Lower leg skin (tissue), 3 donors: ENCODE results near the gene NONO.

Experiments used
- POLR2A ChIP-seq, 2 donors: fragments of 450-650 bp; IDR thresholded peaks; one replicate each; pipeline ENCODE4 v1.6.1; 2016 to 2017; ENCODE audit warnings: antibody characterized with exemption in 2 of 2, mild to moderate bottlenecking in 1 of 2, moderate library complexity in 1 of 2
- TF ChIP-seq, protein P1 (sequence below), 3 donors: fragments of 450-650 bp; IDR thresholded peaks; one replicate each; pipeline ENCODE4 v1.5.1; 2016; ENCODE audit warnings: antibody characterized with exemption in 3 of 3, mild to moderate bottlenecking in 3 of 3, moderate library complexity in 2 of 3

DNA sequence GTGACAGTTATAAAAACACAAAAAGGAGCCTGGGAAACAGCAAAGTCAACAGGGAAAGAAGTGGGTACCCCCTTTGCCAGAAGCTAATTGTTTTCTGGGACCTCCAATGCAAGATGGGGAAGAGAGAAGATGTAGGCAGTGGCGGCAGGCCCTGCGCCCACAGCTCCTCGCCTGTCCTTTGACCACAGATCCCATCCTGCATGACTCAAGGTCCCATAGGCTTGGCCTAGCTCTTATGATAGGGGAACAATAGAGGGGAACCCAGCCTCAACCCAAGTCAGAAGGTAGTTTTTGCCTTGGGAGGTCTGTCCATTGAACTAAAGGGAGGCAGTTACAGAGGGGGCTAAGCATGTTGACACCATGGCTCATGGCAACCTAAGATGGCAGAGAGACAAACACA, 43.7 kb upstream of the NONO start:
- TF ChIP-seq, protein P1, sequence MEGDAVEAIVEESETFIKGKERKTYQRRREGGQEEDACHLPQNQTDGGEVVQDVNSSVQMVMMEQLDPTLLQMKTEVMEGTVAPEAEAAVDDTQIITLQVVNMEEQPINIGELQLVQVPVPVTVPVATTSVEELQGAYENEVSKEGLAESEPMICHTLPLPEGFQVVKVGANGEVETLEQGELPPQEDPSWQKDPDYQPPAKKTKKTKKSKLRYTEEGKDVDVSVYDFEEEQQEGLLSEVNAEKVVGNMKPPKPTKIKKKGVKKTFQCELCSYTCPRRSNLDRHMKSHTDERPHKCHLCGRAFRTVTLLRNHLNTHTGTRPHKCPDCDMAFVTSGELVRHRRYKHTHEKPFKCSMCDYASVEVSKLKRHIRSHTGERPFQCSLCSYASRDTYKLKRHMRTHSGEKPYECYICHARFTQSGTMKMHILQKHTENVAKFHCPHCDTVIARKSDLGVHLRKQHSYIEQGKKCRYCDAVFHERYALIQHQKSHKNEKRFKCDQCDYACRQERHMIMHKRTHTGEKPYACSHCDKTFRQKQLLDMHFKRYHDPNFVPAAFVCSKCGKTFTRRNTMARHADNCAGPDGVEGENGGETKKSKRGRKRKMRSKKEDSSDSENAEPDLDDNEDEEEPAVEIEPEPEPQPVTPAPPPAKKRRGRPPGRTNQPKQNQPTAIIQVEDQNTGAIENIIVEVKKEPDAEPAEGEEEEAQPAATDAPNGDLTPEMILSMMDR (IDR thresholded peaks at IDR 0.05): no peak
- TF ChIP-seq POLR2A (IDR thresholded peaks at IDR 0.05): no peak
